Lung (tissue), 12 donors: ENCODE data around the gene TENM4. TPM values are rescaled to one million over a fixed set of nuclear protein-coding genes. Genes with fewer than 3 reads are reported as not detected.

Experiments used
- ATAC-seq: fragments of 200-7000 bp; cut with Tn5 transposase; one replicate; pipeline ENCODE4 v1.9.1; 2020; ENCODE audit warnings: moderate number of reproducible peaks; ENCODE audit not compliant: insufficient read depth, low FRiP score
- DNase-seq, 3 donors: peaks; one replicate each; pipeline ENCODE4 v3.0.0-alpha.2; 2013 to 2017
- H3K27ac ChIP-seq, 2 donors: one replicate each; pipeline ENCODE4 v1.5.1; 2013; ENCODE audit warnings: mild to moderate bottlenecking in 2 of 2, moderate library complexity in 2 of 2, control low read depth in 1 of 2, inconsistent platforms in 1 of 2, low read depth in 1 of 2, low read length in 1 of 2
- H3K27me3 ChIP-seq, 3 donors: one replicate each; pipeline ENCODE4 v1.5.1; 2013; ENCODE audit warnings: low read length in 2 of 3; ENCODE audit not compliant: control insufficient read depth in 3 of 3, insufficient read depth in 3 of 3
- H3K36me3 ChIP-seq, 4 donors: one replicate each; pipeline ENCODE4 v1.5.1; 2013; ENCODE audit warnings: low read length in 4 of 4, mild to moderate bottlenecking in 1 of 4, moderate library complexity in 1 of 4; ENCODE audit not compliant: control insufficient read depth in 4 of 4, insufficient read depth in 4 of 4
- H3K4me1 ChIP-seq, 5 donors: one replicate each; pipeline ENCODE4 v1.5.1; 2013; ENCODE audit warnings: low read length in 5 of 5, mild to moderate bottlenecking in 2 of 5, moderate library complexity in 1 of 5; ENCODE audit not compliant: control insufficient read depth in 5 of 5, insufficient read depth in 5 of 5
- H3K4me3 ChIP-seq: one replicate; pipeline ENCODE4 v1.5.1; 2013; ENCODE audit warnings: mild to moderate bottlenecking, control low read depth, moderate library complexity
- H3K9ac ChIP-seq, 2 donors: one replicate each; pipeline ENCODE4 v1.5.1; 2013; ENCODE audit warnings: low read length in 2 of 2, control low read depth in 1 of 2; ENCODE audit not compliant: insufficient read depth in 1 of 2
- H3K9me3 ChIP-seq, 4 donors: one replicate each; pipeline ENCODE4 v1.5.1; 2013; ENCODE audit warnings: low read length in 3 of 4, mild to moderate bottlenecking in 1 of 4, moderate library complexity in 1 of 4; ENCODE audit not compliant: control insufficient read depth in 4 of 4, insufficient read depth in 3 of 4
- WGBS, 2 donors: extraction: QIAGEN DNeasy Blood & Tissue Kit; methylation state at CpG; one replicate each; pipeline ENCODE4 v1.1.7; 2013; 5-methylcytosine and 5-hydroxymethylcytosine counted together
- polyA plus RNA-seq, 2 donors: library from polyadenylated mRNA; stranded (reverse); fragments of 200-250 nt; gene quantifications; one replicate each; pipeline ENCODE4 v1.2.1, GENCODE V29; 2013
- total RNA-seq, 2 donors: library from RNA; depleted of rRNA in 1 of 2; stranded (reverse); fragments of >200 nt in 1 of 2; gene quantifications; one replicate each; pipeline ENCODE4 v1.2.1, GENCODE V29; 2014 to 2021
- TF ChIP-seq, protein P1 (sequence below): IDR thresholded peaks from 2 replicates; pipeline ENCODE4 v1.5.1; 2012; ENCODE audit warnings: mild to moderate bottlenecking; ENCODE audit errors: control extremely low read depth, extremely low read depth
- donor health status: control.
- donor health status: control.
- donor health status: Bipolar disorder and iron deficiency.
- donor health status: healthy.
- donor health status: DM: yes; HTN: yes; CAD: no.

Gene TENM4
- total and polyA plus RNA-seq, 4 donors = 0.28 to 16.4 (median 3.2) TPM

DNA sequence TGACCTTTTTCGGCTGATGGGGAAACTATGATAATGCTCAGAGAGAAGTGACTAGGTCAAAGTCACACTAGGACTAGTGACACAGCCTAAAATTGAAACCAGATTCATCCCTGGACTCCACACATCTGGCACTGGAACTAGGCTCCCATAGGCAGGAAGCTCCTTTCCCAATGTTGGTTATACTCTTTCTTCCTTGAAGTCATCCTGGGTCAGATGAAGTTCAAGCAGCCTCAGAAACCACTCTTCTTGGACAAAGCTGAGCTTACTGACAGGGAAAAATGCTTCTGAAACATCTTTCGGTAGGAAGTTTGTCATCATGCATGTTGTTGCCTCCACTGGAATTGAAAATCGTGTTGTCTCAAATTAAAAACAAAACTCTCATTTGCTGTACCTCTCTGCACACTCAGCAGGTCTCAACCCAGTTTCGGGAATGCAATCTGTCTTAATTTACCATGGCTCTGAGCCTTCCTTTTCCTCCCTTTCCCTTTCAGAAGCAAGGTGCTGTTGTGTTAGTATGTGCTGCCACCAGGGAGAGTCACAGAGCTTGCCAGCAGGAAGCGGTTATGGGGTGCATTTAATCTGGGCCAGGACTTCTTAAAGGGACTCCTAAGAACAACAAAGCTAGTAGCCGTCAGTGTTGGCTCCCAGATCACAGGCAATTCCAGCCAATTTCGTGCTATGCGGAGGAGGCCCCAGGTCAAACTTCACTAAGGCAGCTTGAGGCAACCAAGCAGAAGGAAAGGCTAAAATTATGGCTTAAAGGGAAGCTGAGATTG is 384.8 kb downstream of the TENM4 start:
- H3K27ac ChIP-seq = peak overlapping the region in 1 of 2 donors; percentile 21
- peak; percentile 59 for ATAC-seq
- peaks cover 0 to 2% (median 0%) of the 10 kb centered on the region in 4 donors for H3K9me3 ChIP-seq
- TF ChIP-seq, protein P1, sequence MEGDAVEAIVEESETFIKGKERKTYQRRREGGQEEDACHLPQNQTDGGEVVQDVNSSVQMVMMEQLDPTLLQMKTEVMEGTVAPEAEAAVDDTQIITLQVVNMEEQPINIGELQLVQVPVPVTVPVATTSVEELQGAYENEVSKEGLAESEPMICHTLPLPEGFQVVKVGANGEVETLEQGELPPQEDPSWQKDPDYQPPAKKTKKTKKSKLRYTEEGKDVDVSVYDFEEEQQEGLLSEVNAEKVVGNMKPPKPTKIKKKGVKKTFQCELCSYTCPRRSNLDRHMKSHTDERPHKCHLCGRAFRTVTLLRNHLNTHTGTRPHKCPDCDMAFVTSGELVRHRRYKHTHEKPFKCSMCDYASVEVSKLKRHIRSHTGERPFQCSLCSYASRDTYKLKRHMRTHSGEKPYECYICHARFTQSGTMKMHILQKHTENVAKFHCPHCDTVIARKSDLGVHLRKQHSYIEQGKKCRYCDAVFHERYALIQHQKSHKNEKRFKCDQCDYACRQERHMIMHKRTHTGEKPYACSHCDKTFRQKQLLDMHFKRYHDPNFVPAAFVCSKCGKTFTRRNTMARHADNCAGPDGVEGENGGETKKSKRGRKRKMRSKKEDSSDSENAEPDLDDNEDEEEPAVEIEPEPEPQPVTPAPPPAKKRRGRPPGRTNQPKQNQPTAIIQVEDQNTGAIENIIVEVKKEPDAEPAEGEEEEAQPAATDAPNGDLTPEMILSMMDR = no peak
- no peak overlapping the region for H3K9ac ChIP-seq
- H3K4me3 ChIP-seq = no peak overlapping the region
- H3K4me1 ChIP-seq = peaks cover 0 to 31% (median 9%) of the 10 kb centered on the region in 5 donors
- no peaks in the 10 kb centered on the region for H3K36me3 ChIP-seq
- WGBS, 2 donors = 66 to 77% methylated on average over 8 of the region's 8 CpGs
- DNase-seq = peak in 1 of 3 donors; percentile 60
- peaks cover 0 to 5% (median 0%) of the 10 kb centered on the region in 3 donors for H3K27me3 ChIP-seq

DNA sequence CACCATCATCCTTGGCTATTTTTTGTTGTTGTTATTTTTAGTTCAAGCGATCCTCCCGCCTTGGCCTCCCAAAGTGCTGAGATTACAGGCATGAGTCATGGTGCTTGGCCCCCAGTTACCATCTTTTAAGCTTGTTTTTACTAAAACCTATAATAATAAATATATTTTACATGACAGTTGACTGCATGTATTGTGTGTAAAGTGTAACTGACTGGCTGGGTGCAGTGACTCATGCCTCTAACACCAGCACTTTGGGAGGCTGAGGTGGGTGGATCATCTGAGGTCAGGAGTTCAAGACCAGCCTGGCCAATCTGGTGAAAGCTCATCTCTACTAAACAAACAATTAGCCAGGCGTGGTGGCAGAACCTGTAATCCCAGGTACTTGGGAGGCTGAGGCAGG is 386.2 kb downstream of the TENM4 start:
- Histone ChIP-seq H3K27ac (no peak overlapping the region), H3K4me3 (no peak overlapping the region), H3K9ac (no peak overlapping the region), H3K36me3 (no peaks in the 10 kb centered on the region), H3K4me1 (peaks cover 0 to 33% (median 19%) of the 10 kb centered on the region in 5 donors), H3K9me3 (peaks cover 0 to 2% (median 0%) of the 10 kb centered on the region in 4 donors), H3K27me3 (peaks cover 0 to 5% (median 0%) of the 10 kb centered on the region in 3 donors)
- ATAC-seq (no peak), DNase-seq (no peak)
- 77 to 90% methylated on average over 3 of the region's 3 CpGs for WGBS, 2 donors
- TF ChIP-seq, protein P1 = no peak

GRCh38 chr11:79052544-79052943 is 388.3 kb downstream of the TENM4 start:
- Histone ChIP-seq H3K9ac (no peak overlapping the region), H3K27me3 (peaks cover 0 to 5% (median 0%) of the 10 kb centered on the region in 3 donors), H3K4me1 (peaks cover 0 to 37% (median 19%) of the 10 kb centered on the region in 5 donors), H3K9me3 (peaks cover 0 to 2% (median 0%) of the 10 kb centered on the region in 4 donors), H3K27ac (no peak overlapping the region), H3K4me3 (no peak overlapping the region), H3K36me3 (no peaks in the 10 kb centered on the region)
- no peak for ATAC-seq
- peak in 1 of 3 donors; percentile 32 for DNase-seq
- WGBS, 2 donors = 23 to 37% methylated on average over 3 of the region's 3 CpGs
- TF ChIP-seq, protein P1 = no peak
